HG03135 (cell line): ENCODE data around the gene SETDB2.

Experiments used
- ATAC-seq: cut with Tn5 transposase; IDR thresholded peaks from one replicate; pipeline ENCODE4 v1.9.1; 2021; ENCODE audit warnings: mild to moderate bottlenecking, moderate library complexity; ENCODE audit not compliant: unreplicated experiment

The SETDB2 gene, protein sequence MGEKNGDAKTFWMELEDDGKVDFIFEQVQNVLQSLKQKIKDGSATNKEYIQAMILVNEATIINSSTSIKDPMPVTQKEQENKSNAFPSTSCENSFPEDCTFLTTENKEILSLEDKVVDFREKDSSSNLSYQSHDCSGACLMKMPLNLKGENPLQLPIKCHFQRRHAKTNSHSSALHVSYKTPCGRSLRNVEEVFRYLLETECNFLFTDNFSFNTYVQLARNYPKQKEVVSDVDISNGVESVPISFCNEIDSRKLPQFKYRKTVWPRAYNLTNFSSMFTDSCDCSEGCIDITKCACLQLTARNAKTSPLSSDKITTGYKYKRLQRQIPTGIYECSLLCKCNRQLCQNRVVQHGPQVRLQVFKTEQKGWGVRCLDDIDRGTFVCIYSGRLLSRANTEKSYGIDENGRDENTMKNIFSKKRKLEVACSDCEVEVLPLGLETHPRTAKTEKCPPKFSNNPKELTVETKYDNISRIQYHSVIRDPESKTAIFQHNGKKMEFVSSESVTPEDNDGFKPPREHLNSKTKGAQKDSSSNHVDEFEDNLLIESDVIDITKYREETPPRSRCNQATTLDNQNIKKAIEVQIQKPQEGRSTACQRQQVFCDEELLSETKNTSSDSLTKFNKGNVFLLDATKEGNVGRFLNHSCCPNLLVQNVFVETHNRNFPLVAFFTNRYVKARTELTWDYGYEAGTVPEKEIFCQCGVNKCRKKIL

DNA sequence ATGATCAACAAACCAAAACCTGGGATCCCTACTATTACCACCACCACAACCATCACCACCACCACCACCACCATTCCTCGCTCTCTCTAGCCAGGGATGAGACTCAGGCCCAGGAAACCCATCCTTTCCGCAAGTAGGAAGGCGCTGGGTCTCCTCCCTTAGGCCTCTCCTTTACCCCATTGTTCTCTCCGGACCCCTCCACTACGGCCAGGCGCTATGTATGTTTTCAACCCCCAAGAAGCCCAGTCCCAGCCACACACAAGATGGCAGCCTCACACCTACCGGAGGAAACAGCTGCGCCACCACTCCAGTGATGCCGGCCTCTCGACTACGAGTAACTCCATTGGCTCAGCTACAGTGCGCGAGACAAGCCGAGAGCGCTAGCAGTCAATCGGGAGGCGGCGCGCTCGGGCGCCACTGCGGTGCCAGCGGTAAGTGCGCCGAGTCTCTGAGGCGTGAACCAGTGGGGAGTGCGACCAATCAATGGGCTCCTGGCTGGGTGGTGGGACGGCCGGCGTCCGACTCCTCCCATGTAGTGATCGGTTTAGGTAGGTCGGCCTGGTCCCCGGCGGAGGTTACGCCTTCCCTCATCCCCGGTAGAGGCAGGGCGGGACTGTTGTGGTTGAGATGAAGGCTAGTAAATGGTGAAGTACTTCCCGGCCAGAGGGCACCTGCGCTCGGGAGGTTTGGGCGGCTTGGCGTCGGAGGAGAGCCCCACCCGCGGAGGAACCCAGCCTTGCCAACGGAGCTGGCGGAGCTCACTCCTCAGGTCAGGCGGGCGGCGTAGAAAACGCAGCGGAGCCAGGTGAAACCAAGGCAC is at the start of gene SETDB2, which contains the start of gene CAB39L:
TSS of gene SETDB2 (plus strand) at position 571 of the 820 bp plus-strand sequence. CDS start 7,620 bp downstream, outside the sequence.
TSS of gene CAB39L (minus strand) at position 361 of the 820 bp plus-strand sequence. CDS start 61,154 bp downstream, outside the sequence.
- peak; percentile 94 for ATAC-seq

DNA sequence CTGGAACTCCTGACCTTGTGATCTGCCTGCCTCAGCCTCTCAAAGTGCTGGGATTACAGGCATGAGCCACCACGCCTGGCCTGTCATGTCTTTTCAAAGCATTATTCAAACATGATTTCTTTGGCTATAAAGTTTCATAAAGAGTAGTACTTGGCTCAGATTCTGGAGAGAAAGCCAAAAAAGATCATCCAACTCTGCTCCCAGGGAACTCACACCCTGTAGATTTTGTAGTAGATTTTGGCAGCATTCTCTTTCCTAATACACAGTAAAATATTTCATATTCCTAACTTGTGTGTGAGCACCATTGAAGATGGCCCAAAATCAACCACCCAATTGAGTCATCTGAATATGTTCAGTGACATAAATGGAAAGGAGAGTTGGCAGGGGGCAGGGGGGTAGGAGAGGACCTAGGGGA is 48.6 kb upstream of the SETDB2 start:
- no peak for ATAC-seq

DNA sequence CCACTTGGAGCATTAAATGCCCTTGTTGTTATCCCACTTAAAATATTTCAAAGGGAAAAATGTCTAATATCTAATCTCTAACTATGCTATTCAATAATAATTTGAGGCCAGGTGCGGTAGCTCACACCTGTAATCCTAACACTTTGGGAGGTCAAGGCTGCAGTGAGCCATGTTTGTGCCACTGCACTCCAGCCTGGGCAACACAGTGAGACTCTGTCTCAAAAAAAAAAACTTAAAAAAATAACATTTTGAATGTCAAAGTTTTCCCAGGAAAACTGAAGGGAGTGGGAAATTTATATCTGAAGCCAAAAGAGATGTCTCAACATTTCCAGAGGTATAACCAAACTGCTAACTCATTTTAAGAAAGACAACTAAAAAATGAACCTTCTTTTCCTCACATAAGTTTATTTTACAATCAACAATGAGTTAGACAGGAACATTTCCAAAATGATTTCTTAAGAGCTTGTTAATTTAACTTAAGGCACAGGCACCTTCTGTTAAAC is 48.1 kb upstream of the SETDB2 start:
- no peak for ATAC-seq

DNA sequence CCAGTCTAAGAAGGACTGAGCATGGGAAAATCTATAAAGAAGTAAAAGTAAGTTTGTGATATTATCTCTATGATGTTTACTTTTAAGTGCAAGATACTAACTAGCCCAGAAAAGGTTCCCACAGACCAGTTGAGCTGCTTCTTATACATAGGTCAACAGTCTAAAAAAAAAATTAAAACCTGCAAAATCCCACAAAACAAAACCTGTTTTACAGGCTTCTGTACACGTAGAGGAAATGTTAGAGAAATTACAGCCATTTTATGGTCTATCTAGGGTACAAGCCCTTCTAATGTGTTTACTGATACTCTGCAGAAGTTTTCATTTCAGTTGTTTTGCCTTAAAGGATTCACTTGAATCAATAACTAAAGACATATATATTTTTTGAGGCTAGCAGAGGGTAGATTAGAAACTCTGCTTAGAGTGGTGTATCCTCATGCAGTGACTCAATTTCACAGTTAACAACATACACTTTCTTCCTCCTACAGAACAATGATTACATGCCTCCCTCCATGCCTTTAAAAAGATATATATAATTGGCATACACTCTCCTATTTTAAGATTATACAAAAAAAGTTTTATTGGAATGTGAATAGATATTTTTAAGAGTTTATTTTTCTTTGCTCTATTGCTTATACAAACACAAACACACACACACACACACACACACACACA is 44.1 kb upstream of the SETDB2 start:
- no peak for ATAC-seq

DNA sequence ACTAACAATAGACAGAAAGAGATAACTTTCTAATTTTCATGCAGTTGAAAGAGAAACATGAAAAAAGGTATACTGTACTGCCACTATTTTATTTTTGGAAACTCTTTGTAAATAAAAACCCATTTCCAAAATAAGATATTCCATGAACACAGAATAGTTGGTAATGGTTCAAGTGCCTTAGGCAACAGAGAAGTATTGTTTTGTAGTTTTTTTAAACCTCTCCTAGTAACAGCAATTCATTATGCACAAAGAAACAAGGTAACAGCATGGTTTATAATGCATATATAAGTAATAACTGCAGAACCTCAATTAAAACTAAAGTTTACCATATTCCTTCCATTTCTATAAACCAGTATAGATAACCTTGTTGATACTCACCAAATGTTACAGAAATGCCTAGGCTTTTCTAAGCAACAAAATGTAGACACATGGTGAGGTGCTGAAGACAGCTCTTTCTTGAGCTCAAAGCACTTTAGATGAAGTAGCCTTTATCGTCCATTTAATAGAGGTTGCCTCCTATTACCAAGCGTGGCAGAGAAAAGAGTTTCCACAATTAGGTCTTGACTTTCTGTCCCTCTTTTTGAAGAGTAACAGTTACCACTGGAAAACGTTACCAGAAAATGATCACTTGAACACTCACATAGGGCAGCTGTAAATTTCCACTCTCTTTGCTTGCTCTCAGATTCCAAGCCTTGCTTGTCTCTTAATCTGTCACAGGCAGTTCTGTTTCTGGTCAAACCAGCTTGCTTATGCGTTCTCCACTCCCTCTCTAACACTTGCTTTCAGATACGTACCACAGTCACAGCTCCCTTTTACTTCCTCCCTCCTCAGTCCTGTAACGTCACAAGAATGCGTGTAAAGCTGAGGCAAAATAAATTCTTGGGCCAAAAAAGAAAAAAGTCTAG is 43.1 kb upstream of the SETDB2 start:
- no peak for ATAC-seq

DNA sequence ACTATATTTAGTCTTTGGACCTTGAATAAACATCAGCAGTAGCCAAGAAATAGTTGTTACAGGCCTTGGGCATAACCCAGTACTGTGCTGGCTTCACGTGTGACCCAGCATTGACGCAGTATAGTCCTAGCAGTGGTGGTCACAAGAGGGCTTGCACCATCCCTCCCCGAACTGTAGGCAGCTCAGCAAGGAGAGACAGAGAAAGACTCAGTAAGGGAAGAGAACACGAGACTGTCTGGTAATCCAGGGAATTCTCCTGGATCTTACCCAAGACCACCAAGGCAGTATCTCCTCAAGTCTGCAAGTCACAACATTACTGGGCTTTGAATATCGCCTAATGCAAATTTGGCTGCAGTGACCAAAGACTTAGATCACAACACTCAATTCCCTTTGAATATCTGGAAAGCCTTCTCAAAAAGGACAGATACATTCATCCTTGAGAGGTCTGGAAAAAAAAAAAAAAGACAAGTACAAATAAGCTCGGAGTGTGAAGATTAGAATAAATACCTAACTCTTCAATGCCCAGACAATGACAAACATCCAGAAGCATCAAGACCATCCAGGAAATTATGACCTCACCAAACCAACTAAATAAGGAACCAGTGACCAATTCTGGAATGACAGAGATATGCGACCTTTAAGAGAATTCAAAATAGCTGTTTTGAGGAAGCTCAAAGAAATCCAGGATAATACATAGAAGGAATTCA is 39.9 kb upstream of the SETDB2 start:
- ATAC-seq, result no peak

DNA sequence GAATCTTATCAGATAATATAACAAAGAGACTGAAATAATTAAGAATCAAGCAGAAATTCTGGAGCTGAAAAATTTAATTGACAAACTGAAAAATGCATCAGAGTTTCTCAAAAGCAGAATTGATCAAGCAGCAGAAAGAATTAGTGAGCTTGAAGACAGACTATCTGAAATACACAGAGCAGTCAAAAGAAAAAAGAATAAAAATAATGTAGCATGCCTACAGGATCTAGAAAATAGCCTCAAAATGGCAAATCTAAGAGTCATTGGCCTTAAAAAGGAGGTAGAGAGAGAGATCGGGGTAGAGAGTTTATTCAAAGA is 39.4 kb upstream of the SETDB2 start:
- no peak for ATAC-seq

DNA sequence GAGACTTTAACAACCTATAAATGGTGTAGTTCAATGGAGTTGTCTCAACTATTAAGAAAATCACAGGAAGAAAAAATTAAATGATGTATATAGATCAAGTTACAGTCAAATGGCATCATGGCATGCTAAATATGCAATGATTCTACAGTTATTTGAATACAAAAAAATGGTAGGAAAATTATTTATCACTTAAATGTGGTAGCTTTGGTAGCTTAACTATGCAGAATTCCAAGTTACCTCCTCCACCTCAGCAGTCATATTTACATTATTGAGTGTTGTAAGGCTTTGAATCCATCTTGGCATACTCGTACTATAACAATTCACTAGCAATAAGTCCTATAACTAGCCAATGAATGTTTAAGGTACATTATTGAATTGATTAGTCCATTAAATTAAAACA is 37.0 kb upstream of the SETDB2 start:
- no peak for ATAC-seq

DNA sequence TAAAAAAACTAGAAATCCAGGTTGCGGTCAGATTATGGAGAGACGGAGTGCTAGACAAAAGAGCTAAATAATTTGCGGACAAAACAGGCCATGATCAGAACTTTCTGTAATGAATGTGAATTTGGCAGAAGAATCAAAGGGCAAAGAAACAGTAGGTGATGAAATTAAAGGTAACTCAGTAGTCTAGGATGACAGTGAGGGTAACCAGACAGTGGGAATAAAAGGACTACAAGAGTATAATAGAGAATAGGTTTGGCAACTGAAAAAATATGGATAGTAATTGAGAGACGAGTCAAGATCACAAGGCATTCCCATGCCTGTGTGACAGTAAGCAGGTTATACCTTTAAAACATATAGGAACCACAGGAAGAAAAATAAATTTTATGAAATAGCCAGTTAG is 36.1 kb upstream of the SETDB2 start:
- ATAC-seq, result no peak

DNA sequence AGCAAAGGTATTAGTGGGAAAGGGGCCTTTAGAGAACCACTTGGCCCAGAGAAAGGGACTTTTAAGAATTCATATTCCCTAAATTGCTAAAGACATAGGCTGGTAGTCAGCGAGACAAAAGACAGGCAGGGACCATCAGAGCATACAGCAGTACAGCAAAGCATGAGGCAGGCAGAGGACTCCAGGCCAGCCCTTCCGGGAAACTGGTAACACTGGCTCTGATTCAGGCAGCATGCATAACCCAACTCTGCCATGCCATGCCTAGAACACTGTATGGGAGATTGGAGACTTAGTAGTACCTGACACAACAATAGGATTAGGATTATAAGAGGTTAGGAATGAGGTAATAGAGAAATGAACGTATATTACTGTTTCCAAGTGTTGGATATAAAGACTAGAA is 35.1 kb upstream of the SETDB2 start:
- ATAC-seq, result no peak

DNA sequence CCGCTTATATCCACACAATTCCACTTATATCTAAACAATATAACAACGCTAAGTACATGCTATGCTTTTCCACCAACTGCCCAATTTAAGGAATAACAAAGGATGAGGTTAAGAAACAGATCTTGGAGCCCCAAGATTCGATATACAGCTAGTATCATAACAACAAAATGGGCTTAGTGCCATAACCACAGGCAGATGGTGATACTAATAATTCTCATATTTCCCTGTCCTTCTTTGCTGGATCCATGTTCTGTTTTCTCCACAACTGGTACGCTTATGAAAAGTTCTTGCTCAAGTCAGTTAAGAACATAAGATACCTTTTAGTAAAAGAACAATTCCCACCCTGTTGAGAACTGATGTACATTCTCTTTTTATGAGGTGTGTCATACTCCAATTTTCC is 34.1 kb upstream of the SETDB2 start:
- no peak for ATAC-seq

DNA sequence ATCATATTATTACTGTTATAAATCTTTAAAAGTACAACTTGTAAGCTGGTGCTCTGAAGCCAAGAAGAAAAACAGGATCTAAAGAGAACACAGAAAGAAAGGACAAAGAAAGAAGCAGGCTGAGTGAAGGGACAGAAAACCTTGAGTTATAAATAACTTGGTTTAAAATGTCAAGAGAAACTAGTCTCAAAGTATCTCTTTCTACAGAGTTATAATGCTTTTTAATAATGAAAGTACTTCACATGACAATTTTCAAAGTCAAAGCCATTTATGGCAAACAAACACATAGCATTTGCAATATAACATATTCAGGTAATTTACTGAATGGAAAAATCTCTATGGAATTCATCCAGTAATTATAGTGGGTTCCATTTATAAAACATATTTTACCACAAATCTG is 33.6 kb upstream of the SETDB2 start:
- no peak for ATAC-seq

DNA sequence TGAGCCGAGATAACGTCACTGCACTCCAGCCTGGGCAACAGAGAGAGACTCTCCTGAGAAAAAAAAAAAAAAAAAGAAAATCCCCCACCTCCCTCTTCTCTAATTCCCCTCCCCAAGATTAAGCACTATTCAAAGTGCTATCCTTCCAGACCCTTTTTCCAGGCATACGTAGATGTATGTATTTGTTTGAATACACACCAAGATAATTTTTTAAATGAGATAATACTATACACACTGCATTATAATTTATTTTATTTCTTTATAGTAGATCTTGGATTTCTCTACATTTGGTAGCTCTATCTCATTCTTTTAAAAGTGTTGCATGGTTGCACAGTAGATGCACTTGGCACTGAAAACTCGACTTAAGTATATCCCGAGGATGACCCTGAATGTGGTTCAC is 32.7 kb upstream of the SETDB2 start:
- no peak for ATAC-seq

DNA sequence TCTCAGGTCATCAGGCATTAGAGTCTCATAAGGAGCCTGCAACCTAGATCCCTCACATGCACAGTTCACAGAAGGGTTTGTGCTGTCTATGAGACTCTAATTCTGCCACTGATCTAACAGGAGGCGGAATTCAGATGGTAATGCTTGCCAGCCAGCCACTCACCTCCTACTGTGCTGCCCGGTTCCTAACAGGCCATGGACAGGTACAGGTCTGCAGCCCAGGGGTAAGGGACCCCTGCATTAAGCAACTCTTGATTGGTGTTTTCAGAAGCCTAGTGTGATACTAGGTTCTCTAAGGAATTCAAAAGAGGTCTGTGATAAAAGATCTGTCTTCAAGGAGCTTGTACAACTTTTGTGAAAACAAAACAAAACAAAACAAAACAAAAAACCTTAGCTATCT is 31.3 kb upstream of the SETDB2 start:
- ATAC-seq, result no peak

DNA sequence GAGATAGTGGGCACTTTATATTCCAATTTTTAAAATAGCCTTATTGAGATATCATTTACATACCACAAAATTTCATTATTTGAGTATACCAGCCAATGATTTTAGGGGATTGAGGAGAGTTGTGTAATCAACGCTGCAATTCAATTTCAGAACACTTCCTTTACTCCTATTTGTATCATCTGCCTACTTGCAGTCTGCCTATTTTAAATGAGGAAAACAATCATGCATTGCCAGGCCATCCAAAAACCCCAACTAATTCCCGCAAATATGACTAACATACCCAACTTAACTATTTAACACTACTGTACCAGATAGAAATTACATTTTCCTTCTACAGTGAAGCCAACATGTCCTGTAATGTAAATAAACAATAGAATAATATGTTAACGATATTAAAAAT is 26.9 kb upstream of the SETDB2 start:
- no peak for ATAC-seq

DNA sequence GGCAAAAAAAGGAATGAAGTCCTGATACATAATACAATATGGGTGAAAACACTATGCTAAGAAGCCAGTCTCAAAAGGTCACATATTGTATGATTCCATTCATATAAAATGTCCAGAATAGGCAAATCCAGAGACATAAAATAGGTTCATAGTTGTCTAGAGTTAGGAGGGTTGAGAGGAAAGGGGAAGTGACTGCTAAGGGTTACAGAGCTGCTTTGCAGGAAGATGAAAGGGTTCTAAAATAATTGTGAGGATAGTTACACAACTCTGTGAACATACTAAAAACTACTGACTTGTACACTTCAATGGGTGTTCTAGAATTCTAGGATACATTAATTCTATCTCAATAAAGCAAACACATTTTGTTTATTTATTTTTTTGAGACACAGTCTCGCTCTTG is 25.9 kb upstream of the SETDB2 start:
- no peak for ATAC-seq

DNA sequence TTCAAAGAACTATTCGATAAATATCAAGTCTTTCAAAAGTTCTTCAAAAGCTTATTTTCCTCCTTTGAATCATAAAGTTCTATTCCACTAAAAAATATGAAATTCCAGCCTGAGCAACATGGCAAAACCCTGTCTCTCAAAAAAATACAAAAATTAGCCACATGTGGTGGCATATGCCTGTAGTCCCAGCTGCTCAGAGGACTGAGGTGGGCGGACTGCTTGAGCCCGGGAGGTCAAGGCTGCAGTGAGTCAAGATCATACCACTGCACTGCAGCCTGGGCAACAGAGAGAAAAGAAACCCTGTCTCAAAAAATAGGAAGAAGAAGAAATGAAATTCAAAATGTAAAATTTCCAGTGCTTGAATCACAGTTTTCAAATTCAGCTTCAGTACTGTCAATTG is 24.8 kb upstream of the SETDB2 start:
- ATAC-seq, result no peak

DNA sequence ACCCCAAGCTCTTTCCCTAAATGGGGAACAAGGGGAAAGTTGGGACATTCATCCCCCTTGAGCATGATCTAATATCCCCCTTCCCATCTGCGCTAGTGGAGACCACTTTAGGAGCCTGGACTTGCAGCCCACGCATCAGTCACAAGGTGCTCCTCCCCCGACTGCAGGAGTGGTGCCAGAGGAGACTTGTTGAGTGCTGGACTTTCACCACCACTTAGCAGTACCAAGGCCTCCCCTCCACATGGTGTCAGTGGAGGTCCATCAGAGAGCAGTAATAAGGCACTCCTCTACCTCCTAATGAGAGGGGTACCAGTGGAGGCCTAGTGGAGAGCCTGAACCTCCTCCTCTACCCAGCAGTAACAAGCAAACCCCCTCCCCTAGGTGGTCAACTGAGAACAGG is 22.7 kb upstream of the SETDB2 start:
- ATAC-seq, result no peak

DNA sequence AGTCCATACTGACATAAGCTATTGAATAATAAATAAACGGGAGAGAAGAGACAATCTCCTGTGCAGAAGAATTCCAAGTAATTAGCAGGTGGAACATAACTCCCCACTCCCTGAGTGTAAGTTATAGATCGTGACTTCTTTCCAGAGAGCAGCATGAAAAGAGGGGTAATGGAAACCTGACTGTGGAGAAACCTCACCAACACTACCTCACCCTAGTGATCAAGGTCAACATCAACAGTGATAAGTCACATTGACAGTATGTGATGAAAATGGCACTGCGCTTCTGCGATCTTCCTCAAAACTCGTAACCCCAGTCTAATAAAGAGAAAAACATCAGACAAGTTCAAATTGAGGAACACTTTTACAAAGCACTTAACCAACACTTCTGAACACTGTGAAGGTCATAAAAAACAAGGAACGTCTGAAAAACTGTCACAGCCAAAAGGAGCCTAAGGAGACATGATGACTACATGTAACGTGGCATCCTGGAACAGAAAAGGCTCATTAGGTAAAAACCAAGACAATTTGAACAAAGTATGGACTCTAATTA is 20.0 kb upstream of the SETDB2 start:
- no peak for ATAC-seq
